SIG-M5 treated with dmso at 0.1 percent for 504 hours (cell line): ENCODE measurements around the gene CERT1.

Experiments
- DNase-seq: peaks from one replicate; lab custom pipeline; 2025; ENCODE audit not compliant: unreplicated experiment; lab: John Stamatoyannopoulos, UW

The CERT1 gene

GRCh38 chr5:75412111-75412990 is 99.1 kb downstream of the CERT1 start:
- DNase-seq = no peak

- DNase-seq = peak; percentile 4
Observed at GRCh38 chr5:75405296-75405695, 106.1 kb downstream of the CERT1 start.

DNA sequence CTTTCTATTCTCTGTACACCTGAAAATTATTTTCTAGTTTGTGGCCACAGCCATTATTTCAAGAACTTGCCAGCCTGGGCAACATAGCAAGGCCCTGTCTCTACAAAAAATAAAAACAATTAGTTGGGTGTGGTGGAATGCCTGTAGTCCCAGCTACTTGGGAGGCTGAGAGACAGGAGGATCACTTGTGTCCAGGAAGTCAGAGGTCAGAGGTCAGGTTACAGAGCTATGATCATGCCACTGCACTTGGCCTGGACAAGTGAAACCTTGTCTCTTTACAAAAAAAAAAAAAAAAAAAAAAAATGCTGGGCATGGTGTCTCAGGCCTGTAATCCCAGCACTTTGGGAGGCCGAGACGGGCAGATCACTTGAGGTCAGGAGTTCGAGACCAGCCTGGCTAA is 116.2 kb downstream of the CERT1 start:
- no peak for DNase-seq

DNA sequence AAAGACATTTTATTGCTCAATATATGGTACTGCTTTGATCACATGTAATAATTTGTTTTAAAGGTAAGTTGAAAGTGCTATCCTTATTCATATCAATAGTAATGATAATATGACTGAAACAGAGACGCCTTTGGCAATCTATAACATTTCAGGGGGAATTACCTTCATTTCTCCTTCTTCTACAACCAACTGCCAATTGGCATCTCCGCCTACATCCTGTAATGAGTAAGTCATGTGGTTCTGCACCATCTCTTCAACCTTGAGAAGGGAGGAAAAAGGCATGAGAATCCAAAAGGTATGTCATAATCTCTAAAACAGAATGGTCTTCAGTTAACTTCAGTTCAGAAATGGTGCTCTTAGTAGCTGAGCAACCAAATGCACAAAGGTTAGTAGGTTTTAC is 122.0 kb downstream of the CERT1 start:
- no peak for DNase-seq

DNA sequence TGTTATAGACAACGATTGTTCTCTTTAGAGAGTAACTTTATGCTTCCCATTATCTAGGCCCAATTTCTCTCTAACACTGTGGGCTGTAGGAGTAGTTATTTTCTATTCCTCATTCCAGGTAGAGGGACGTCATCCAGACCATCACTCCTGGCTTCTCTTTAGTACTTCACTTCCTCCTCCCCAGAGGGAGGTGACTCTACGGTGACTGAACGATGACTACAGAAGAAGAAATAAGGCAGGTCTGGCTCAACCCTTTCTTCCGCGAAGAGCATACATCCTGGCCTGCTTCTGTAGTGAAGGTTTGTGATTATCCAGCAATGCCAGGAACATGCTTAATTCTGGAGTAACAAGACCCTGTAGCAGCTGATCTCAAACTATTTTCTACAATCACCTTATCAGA is 123.6 kb downstream of the CERT1 start:
- DNase-seq = no peak

- DNase-seq = no peak
Observed at GRCh38 chr5:75384218-75384617, 127.2 kb downstream of the CERT1 start.

DNA sequence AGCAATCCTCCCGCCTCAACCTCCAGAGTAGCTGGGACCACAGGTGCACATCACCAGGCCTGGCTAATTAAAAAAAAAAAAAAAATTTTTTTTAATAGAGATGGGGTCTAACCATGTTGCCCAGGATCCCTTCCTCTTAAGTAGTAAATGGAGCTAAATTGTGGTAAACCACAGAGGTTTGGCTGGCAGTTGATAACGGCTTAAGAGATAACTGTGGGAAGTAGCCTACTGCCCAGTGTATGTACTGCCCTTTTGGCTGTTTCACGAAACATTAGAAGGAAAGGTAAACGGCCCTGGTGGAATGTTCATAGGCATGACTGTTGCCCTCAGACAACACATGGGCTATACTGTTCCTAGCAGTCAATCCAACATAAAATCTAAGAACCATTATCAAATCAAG is 130.0 kb downstream of the CERT1 start:
- no peak for DNase-seq

DNA sequence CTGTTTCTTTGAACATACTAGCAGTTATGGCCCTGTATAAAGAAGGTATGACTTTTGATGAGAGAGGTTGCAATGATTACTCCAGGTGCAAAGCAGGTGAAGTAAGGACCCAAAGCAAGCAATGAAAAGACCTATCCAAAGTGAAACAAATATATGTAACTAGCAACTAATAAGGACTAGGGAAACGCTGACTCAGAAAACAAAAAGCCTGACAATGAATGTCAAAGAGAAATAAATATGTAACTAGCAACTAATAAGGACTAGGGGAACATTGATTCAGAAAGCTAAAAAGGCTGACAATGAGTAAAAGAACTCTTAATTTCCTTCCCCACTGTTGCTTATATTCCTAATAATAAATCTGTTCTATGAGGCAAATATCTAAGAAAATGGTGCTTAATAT is 131.3 kb downstream of the CERT1 start:
- DNase-seq = no peak

DNA sequence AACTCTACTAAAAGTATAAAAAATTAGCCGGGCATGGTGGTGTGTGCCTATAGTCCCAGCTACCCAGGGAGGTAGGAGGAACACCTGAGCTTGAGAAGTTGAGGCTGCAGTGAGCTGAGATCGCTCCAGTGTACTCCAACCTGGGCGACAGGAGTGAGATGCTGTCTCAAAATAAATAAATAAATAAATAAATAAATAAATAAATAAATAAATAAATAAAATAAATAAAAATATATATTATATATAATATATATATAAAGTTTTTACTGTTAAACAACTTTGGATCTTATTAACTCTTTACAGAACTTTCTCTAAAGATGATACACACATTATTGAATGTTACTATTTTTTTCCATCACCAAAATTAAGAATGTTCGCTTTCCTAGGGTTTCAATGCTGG is 136.0 kb downstream of the CERT1 start:
- DNase-seq = no peak

- DNase-seq = no peak
Observed at GRCh38 chr5:75374394-75374814, 137.0 kb downstream of the CERT1 start.

DNA sequence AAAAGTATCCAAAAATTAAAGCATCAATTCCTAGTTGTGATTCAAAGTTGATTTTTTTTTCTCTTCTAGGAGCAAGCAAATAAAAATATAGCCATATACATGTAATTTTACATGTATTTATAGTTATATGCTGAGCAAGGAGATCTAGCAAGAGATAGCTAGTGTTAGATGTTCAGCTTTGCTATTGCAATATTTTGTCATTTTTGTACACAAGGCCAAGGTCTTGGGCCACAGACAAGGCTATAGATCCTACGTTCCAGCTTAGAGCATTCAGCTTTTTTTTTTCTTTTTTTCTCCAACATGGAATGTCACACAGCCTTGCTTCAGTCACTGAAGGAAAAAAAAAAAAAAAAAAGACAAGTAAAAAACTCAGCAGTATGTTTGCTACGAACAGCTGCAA is 137.6 kb downstream of the CERT1 start:
- no peak for DNase-seq

DNA sequence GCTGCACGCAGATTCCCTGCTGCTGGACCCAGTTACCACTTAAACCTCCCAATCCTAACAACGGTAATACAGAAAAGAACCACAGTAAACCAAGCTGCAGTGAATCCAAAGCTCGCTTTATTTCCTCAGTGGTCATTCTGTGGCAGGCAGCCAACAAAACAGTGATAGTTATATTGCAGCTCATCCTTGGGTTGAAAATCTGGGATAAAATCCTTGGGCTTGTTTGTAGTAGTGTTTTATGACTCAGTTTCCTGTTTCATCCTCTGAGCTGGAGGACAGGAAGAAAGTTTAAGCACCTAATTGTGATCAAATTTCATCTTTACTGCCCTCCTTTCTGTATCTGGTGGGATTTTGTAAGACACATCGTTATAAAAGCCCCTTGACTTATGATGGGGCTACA is 143.0 kb downstream of the CERT1 start:
- no peak for DNase-seq

DNA sequence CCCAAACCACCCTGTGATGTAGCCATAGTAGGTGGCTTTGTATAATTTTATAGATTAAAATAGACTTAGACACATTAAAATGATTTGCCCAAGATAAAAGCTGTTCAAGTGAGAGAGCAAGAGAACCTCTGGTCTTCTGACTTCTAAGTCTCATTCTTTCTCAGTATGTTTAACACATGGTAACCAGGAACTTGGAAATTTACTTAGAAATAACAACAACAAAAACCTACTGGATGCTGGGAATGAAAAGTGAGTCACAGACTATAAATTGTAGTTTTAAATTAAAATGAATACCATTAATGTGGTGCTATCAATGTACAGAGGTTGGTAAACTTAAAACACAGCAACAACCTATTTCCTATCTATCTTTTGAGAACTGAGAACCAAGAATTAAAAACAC is 144.0 kb downstream of the CERT1 start:
- DNase-seq = no peak

DNA sequence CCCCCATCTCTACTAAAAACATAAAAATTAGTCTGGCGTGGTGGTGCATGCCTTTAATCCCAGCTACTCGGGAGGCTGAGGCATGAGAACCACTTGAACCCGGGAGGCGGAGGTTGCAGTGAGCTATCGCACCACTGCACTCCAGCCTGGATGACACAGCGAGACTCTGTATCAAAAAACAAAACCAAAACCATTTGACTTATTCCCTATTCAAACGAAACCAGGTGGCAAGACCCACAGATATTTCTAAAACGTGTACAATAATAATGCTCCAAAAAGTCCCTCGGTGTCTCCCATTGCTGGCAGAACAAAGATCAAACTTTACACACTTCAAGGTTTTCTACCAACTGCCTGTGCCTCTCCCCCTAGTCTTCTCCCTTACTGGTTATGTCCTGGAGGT is 144.6 kb downstream of the CERT1 start:
- DNase-seq = no peak

- no peak for DNase-seq
Observed at GRCh38 chr5:75365740-75366139, 145.7 kb downstream of the CERT1 start.

- no peak for DNase-seq
Observed at GRCh38 chr5:75364571-75365280, 146.7 kb downstream of the CERT1 start.

DNA sequence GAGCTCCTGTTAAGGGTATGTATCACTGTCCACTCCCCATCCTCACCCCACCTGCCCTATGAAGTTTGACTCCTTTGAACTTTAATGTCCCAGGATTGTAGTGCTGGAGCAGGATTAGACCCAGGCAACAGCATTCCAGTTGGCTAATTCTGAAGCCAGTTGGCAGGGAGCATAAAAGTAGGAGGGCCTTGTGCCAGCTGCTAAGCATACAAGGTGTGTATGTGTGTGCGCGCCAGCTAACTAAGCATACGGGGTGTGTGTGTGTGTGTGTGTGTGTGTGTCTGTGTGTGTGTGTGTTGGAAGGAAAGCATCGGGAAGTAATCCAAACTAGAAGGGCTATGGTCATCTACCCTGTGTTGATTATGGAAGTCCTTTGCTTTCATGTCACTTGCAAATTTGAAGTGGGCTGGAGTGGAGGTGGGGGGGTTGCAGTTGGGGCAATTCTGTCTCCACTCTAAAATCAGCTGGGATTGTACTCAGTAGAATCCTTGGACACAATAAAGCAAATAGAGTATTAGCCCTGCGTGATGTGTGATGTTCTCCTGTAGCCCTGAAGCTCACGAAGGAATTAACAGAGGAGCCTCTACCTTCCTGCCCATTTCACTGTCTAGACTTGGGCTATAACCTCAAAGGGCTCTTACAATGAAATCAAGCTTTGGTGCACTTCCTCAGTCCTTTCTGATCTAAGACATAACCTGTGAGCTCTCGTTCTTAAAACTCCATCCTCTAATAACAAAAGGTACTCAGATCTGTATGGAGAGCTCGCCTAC is 147.5 kb downstream of the CERT1 start:
- DNase-seq = no peak

DNA sequence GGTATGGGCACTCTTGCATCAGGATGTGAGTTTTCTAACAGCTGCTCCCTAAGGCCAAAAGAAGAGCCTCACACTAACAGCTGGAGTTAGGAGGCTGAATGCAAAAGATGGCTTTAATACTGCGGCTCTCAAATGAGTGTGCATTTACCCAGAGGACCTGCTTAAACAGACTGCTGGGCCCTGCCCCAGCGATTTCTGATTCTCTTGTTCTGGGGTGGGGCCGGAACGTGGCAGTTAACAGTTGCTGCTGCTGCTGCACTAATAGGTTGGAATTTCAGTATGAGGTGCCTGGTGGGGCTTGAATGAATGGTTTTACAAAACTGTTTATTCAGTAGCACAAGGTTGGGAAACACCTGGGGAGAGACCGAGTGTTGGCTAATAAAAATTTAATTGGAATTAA is 148.3 kb downstream of the CERT1 start:
- DNase-seq = no peak

DNA sequence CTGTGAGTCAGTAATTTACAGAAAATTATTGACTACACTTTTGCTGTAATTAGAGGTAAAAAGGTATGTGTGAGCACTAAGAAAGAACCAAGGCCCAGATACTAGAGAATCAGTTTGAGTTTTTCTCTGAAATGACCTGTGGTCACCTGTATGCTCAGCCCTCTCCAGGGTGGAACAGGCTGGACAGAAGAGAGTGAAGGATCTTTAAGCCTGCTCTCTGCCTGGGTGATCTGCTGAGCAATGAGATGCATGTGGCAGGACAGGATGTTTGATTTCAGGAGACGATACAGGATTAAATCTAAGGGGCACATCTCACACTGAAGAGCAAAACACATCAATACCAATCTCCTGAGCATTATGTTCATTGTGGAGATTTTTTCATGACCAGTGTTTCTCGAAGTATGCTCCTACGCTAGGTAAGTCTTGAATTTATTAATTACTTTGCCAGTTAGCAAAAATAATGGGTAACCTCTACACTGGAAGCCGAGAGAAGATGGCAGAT is 148.9 kb downstream of the CERT1 start:
- DNase-seq = no peak

DNA sequence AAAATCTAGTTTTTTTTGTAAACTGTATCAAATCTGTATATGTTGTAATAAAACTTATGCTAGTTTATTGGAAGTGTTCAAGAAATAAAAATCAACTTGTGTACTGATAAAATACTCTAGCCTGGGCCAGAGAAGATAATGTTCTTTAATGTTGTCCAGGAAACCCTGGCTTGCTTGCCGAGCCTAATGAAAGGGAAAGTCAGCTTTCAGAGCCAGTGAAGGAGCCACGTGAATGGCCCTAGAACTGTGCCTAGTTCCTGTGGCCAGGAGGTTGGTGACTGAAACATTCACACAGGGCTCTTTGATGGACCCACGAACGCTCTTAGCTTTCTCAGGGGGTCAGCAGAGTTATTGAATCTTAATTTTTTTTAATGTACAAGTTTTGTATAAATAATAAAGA is 150.1 kb downstream of the CERT1 start:
- no peak for DNase-seq

DNA sequence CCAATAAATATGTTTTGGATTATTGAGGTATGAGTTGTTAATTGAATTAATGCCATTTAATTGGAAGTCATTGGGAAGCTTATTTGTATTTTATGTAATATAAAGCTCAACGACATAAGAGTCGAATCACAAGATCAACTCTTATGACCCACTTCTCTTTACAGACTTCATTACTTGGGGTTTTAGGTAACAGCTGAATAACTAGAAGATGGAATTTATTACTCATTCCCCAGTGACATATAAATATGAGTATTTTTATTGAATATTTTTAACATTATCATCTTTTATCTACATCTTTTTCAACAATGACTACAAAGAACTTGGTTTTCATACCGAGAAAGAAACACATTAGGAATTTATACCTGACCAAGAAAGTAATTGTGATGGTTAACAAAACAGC is 153.3 kb downstream of the CERT1 start:
- DNase-seq = no peak

- DNase-seq = no peak
Observed at GRCh38 chr5:75356719-75357118, 154.7 kb downstream of the CERT1 start.
